Keratinocyte (primary cell): ENCODE data around the gene FAM83G. TPM values are rescaled to one million over a fixed set of nuclear protein-coding genes. Genes with fewer than 3 reads are reported as not detected.

Source experiments
- DNase-seq: peaks from one replicate; pipeline ENCODE4 v3.0.0-alpha.2; 2011; ENCODE audit warnings: low read depth, missing footprints, low spot score
- FAIRE-seq: peaks from 2 replicates; lab custom pipeline; 2011; peaks lifted over from hg19 to GRCh38; lab: Jason Lieb, UNC
- H2AFZ ChIP-seq: 2 replicates; pipeline ENCODE4 v1.6.0; 2012; ENCODE audit warnings: low read length, control low read depth, inconsistent platforms; ENCODE audit not compliant: control insufficient read depth
- H3K27ac ChIP-seq: 2 replicates; pipeline ENCODE4 v1.5.1; 2011; ENCODE audit warnings: low read length; ENCODE audit not compliant: control insufficient read depth, insufficient read depth
- H3K27me3 ChIP-seq: 3 replicates; pipeline ENCODE4 v1.6.0; 2011; ENCODE audit warnings: low read length; ENCODE audit not compliant: control insufficient read depth, insufficient read depth; ENCODE audit errors: extremely low read depth
- H3K36me3 ChIP-seq, 2 experiments: 2 replicates in 1 of 2; 3 replicates in 1 of 2; pipeline ENCODE4 v1.5.1; 2011; ENCODE audit warnings: low read length in 2 of 2, mild to moderate bottlenecking in 1 of 2; ENCODE audit not compliant: control insufficient read depth in 2 of 2, insufficient read depth in 2 of 2; ENCODE audit errors: extremely low read depth in 1 of 2
- H3K4me1 ChIP-seq: 3 replicates; pipeline ENCODE4 v1.5.1; 2011; ENCODE audit warnings: low read length; ENCODE audit not compliant: control insufficient read depth, insufficient read depth; ENCODE audit errors: extremely low read depth
- H3K4me2 ChIP-seq: 3 replicates; pipeline ENCODE4 v1.6.0; 2011; ENCODE audit warnings: low read depth, low read length; ENCODE audit not compliant: control insufficient read depth, insufficient read depth; ENCODE audit errors: extremely low read depth
- H3K4me3 ChIP-seq, 3 experiments: fragments of 200-600 bp in 1 of 3; sonication (generic) in 1 of 3; 2 replicates in 2 of 3; 3 replicates in 1 of 3; pipeline ENCODE4 v1.5.1; 2011 to 2016; ENCODE audit warnings: low read length in 3 of 3, mild to moderate bottlenecking in 3 of 3, control low read depth in 2 of 3, inconsistent platforms in 1 of 3, low read depth in 1 of 3, mixed read lengths in 1 of 3, mixed run types in 1 of 3, moderate library complexity in 1 of 3; ENCODE audit not compliant: control insufficient read depth in 2 of 3, insufficient read depth in 2 of 3; ENCODE audit errors: extremely low read depth in 1 of 3
- H3K79me2 ChIP-seq: 2 replicates; pipeline ENCODE4 v1.6.0; 2012; ENCODE audit warnings: low read length; ENCODE audit not compliant: control insufficient read depth, insufficient read depth
- H3K9ac ChIP-seq: 3 replicates; pipeline ENCODE4 v1.6.0; 2011; ENCODE audit warnings: low read length; ENCODE audit not compliant: control insufficient read depth, insufficient read depth; ENCODE audit errors: extremely low read depth
- H3K9me1 ChIP-seq: 3 replicates; pipeline ENCODE4 v1.6.0; 2011; ENCODE audit warnings: low read length; ENCODE audit not compliant: control insufficient read depth, insufficient read depth; ENCODE audit errors: extremely low read depth
- H3K9me3 ChIP-seq: 2 replicates; pipeline ENCODE4 v1.5.1; 2012; ENCODE audit warnings: low read depth, low read length; ENCODE audit not compliant: control insufficient read depth
- H4K20me1 ChIP-seq: 3 replicates; pipeline ENCODE4 v1.6.0; 2011; ENCODE audit warnings: low read length; ENCODE audit not compliant: control insufficient read depth, insufficient read depth; ENCODE audit errors: extremely low read depth
- CTCF ChIP-seq, 3 experiments: IDR thresholded peaks in 1 of 3; conservative IDR thresholded peaks in 1 of 3; optimal IDR thresholded peaks in 1 of 3; 2 replicates in 2 of 3; 3 replicates in 1 of 3; pipeline versions ENCODE3 to v1.5.1; 2011; ENCODE audit warnings: low read length in 3 of 3, mild to moderate bottlenecking in 3 of 3, moderate library complexity in 2 of 3, control low read depth in 1 of 3, inconsistent platforms in 1 of 3; ENCODE audit not compliant: insufficient read depth in 2 of 3; ENCODE audit errors: extremely low read depth in 1 of 3
- EZH2 ChIP-seq: IDR thresholded peaks from one replicate; pipeline ENCODE4 v1.6.1; 2012; ENCODE audit warnings: inconsistent platforms, mild to moderate bottlenecking, low read length, moderate library complexity
- dilution Hi-C: fragments of 300-500 bp; cut with MboI; formaldehyde crosslinking; loops from one replicate; pipeline ENCODE4 v1.7.0; 2020; ENCODE audit warnings: low sequenced_read_pairs; ENCODE audit not compliant: extremely low pct_ligation_motif_present
- polyA plus RNA-seq, 5 experiments: library from polyadenylated mRNA; depleted of rRNA in 3 of 5; stranded (reverse) in 3 of 5; stranded (forward) in 1 of 5; unstranded in 1 of 5; fragments of >200 nt; gene quantifications; 1 replicate in 1 of 5; 2 replicates in 3 of 5; 3 replicates in 1 of 5; pipeline versions ENCODE4 v1.2.1 to v1.2.3, GENCODE V29; 2011 to 2012; ENCODE audit warnings: missing spikeins in 2 of 5, low read depth in 1 of 5, low replicate concordance in 1 of 5

The FAM83G gene
- polyA plus RNA-seq, 1 donor (not counting 4 experiments of a cell fraction or from before 2014, with no cell fraction given): 23.2 TPM

GRCh38 chr17:19013806-19014627, 9.5 kb upstream of the FAM83G start:
- Histone ChIP-seq H3K79me2 (no peaks in the 10 kb centered on the region), H3K9me1 (no peaks in the 10 kb centered on the region), H4K20me1 (no peaks in the 10 kb centered on the region), H3K36me3 (no peaks in the 10 kb centered on the region), H3K9ac (no peak overlapping the region), H3K4me1 (peaks cover 40% of the 10 kb centered on the region), H3K9me3 (no peaks in the 10 kb centered on the region), H3K27me3 (no peaks in the 10 kb centered on the region), H3K4me2 (peak overlapping the region; percentile 23), H3K27ac (no peak overlapping the region), H3K4me3 (no peak overlapping the region), H2AFZ (no peak overlapping the region)
- FAIRE-seq: no peak
- dilution Hi-C loops: no loop called here
- TF ChIP-seq CTCF (optimal IDR thresholded peaks at IDR 0.05 in 1 of 3, IDR thresholded peaks at IDR 0.05 in 1 of 3, conservative IDR thresholded peaks at IDR 0.05 in 1 of 3; ENCODE audit: extremely low read depth in 1 of 3, insufficient read depth in 2 of 3, low read length in 3 of 3): no peak
- TF ChIP-seq EZH2: no peak
- no peak for DNase-seq

GRCh38 chr17:19013226-19013625, 8.7 kb upstream of the FAM83G start:
- no peak overlapping the region for H3K27ac ChIP-seq
- no peaks in the 10 kb centered on the region for H3K27me3 ChIP-seq
- no peaks in the 10 kb centered on the region for H3K79me2 ChIP-seq
- H3K36me3 ChIP-seq: no peaks in the 10 kb centered on the region
- no peaks in the 10 kb centered on the region for H4K20me1 ChIP-seq
- no peaks in the 10 kb centered on the region for H3K9me1 ChIP-seq
- no peak for DNase-seq
- no peak overlapping the region for H2AFZ ChIP-seq
- no peak overlapping the region for H3K9ac ChIP-seq
- peaks cover 40% of the 10 kb centered on the region for H3K4me1 ChIP-seq
- dilution Hi-C loops: no loop called here
- H3K4me3 ChIP-seq: no peak overlapping the region
- H3K4me2 ChIP-seq: no peak overlapping the region
- no peaks in the 10 kb centered on the region for H3K9me3 ChIP-seq
- no peak for FAIRE-seq
- TF ChIP-seq CTCF (optimal IDR thresholded peaks at IDR 0.05 in 1 of 3, IDR thresholded peaks at IDR 0.05 in 1 of 3, conservative IDR thresholded peaks at IDR 0.05 in 1 of 3; ENCODE audit: extremely low read depth in 1 of 3, insufficient read depth in 2 of 3, low read length in 3 of 3) (no peak), EZH2 (no peak)
